ENCODE results near the gene ENO4.

The ENO4 gene

DNA sequence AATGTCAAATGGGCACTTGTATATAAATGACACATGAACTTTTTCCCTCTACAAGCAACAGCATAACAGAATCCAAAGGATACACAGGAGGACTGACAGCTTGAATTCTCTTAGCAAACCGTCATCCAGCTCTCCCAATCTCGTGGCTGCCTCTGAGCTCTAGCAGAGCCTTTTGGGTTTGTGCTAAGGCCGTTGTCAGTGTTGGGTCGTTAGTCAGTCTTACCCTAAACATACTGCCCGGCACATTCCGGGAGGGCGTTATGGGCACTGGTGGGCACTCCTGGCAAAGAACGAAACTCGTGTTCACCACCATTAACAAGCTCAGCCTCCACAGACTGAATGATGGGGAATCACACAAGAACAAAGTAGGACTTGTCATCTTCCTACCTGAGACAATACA lies 19.6 kb upstream of the ENO4 start:
- DNase-seq (ENCODE audit: low read depth, low spot score) = no peak

DNA sequence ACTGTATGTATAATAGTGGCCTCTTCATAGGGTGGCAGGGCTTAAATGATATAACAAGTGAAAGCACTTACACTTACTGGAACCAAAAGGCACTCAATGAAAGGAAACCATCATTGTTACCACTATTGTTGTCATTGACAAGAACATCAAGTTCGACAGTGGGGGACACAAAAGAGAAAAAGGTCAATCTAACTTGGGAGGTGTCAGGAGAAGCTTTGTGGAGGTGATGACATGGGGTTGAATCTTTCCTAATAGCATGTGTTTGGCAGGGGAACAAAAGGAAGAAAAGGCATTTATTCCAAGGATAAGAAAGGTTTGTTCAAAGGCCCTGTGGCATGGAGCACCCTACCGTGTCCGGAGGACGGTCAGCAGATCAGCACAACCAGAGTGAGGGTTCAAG lies 18.2 kb upstream of the ENO4 start:
- no peak for DNase-seq (ENCODE audit: low read depth, low spot score)

DNA sequence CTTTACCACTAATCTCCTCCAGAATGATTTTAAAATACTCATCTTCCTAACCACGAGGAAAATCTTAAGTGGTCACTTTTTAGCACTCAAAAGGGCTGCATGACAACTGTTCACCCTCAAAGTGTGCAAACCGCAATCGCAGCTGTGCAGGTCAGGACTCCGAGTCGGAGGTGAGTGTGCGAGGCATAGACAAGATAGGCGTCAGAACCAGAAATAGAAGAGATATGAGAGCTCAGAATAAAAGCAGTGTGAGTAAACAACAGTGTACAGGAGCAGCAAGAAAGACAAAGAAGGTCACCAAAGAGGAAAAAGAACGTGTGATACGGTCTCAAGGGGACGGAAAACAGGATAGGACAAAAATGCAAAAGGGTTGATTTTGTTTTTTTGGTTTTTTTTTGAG lies 17.5 kb upstream of the ENO4 start:
- no peak for DNase-seq (ENCODE audit: low read depth, low spot score)

DNA sequence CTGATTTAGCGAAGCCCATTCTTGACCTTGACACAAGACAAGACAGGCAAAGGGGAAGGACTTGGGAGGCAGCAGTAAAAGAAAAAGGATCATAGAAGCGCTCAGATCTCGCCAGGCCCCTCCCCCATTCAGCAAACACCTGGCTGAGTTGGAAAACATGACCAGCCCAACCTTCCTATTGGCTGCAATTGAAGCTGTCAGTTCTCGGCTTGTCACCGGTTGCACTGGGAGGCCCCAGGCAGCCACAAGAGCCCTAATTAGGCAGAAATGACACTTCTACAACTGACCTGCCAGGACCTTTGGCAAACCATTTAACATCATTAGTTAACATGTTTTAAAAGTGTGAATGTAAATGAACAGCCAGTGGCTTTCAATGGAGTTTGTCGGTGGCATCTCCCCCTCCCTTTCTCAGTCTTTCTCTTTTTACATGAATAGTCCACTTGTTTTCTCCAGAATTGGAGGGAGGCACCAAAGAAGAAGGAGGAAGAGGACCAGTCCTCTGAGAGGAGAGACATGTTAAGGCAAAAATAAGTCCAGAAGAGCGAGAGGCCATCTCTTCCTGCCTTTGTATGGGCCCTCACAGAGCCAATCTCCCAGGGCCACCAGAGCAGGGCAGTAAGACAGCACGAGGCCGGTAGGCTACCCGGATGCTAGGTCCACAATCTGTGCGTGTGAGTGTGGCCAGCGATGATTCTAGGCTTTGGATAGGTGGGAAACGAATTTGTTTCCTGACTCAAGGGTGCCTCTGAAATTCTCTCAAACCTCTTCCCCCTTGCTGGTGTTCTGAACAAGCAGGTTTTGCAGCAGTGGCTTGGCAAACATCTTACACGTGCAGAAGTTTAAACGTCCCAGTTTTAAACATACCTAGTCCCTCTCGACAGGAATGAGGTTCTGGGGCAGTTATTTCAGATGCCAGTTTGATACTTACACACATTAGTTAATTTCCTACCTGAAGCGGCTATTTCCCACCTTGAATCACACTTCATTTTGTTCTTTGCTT lies 15.0 kb upstream of the ENO4 start:
- peak; percentile 86 for DNase-seq (ENCODE audit: low read depth, low spot score)

DNA sequence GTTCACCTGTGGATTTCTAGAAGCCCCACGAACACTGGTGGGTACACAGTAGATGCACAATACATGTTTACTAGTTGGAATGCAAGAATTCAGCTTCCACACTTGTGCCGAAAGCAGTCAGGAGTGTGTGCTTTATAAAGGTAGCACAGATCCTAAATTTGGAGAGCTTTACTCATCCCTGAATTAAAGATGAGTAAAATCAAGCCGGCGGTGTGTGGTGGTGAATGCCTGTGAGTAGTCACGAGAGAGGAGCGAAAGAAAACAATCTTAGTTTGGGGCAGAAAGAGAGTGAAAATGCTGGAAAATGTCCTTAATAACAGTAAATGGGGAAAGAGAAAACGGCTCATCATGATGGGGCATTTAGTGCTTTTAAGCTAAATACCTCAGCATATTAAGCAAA lies 13.6 kb upstream of the ENO4 start:
- DNase-seq (ENCODE audit: low read depth, low spot score) = no peak

DNA sequence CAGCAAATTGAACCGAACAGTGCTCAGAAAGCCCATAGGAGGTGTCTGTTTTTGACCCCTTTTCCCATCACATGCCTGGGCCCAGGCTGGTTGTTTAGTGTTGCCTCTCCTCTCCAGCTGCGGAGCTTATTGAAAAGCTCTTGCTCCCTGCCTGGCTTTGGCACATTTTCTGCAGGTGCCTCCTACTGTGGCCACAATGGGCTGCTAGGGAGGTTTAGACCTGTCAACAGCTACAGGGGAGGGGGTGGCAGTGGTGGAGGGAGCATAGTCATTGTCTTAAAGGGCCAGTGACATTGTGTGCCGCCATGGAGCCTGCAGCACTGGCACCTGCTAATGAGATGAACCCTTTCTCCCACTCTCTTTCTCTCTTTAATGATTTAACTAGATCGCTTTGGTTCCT lies 13.2 kb upstream of the ENO4 start:
- peak; percentile 78 for DNase-seq (ENCODE audit: low read depth, low spot score)

DNA sequence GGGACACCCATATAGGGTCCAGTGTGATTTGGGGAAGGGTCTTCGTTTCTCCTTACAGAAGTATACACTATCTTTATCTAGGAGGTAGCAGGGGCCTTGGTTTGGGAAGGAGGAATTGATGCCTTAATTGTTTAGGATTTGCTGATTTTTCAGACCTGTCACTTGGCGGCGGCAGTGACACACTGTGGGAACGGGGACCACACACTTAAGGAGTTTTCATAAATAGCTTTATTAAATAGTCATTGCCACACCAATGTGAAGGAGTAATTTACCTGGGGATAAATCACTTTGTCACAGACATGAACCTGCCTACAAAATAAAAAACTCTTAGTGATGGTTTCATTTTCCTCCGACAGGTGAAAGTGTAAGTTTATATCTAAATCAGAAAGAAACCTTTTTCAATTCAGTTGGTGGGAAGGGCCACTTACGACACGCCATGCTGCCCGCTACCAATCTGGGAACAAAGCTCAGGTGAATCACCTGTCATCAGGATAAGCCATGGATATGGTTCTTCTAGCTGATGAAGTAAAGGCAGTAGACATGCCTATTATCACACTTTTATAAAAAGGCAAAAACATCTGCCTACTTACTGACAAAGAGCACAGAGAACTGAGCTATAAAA lies 12.3 kb upstream of the ENO4 start:
- no peak for DNase-seq (ENCODE audit: low read depth, low spot score)

DNA sequence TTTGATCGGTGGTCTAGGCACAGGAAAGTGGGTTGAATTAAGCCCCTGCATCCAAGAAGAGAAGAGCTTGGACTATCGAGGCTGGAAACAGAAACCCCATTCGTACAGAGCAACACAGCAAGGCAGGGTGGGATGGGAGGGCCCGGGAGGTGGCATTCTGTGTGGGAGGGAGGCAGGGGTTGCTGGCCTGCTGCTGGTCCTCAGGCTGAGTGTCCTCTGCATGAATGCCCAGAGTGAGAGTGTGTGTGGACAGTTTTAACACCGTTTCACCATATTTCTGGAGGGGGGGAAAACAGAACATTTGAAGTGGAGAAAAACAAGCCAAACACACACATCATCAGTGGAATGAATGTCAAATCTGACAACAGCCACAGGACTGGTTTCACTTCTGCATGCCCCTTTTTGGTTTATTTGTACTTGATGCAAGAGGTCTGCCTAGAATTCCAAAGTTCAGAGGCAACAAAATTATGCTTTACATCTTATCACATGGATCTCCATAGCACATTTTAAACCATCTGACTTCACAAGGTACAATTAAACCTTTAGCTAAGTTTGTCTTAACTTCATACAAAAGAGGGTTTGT lies 11.1 kb upstream of the ENO4 start:
- no peak for DNase-seq (ENCODE audit: low read depth, low spot score)

DNA sequence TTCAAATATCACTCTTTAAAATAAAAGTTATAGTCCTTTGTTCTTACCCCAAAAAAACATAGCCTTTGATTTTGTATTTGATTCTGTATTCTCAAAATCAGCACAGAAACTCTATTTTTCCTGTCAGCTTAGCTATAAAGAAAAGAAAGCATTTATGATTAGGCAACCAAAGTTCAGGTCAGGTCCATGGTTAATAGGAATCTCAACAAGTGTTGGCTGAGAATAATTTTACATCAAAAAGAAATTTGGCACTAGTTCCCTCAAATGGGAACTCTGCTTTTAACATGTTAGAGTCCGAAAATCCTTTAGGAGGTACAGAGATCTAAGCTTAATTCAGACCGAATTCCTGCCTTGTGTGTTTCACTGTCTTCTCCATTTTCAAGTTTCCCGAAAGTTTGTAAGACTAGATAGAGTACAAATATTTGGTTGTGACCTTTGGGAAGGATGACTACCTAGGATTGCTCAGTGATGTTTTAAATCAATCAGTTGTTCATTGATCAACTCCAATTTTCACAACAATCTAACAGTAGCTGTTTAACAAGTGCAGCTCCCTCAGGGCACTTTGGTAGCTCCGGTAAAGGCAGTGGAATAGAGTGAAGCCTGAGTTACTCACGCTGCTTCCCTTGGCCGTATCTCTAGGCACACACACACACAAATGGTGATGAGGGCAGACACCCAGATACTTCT lies 8.8 kb upstream of the ENO4 start:
- DNase-seq (ENCODE audit: low read depth, low spot score) = peak; percentile 32

DNA sequence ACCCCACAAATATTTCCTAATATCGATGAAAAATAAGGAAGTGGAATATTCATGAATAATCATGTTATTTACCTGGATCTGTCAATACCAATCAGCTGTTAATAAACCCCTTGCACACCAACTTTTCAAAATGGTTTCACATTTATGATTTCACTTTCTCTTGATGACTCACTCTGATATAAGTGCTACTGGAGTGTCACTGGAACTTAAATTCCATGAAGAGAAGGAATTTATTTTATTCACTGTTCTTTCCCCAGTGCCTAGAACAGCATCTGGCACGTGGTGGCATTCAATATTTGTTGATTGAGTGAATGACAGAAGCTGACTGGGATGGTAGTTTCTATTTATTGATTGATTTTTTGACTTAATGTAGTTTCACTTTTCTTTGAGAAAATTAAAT lies 3.5 kb upstream of the ENO4 start:
- no peak for DNase-seq (ENCODE audit: low read depth, low spot score)

DNA sequence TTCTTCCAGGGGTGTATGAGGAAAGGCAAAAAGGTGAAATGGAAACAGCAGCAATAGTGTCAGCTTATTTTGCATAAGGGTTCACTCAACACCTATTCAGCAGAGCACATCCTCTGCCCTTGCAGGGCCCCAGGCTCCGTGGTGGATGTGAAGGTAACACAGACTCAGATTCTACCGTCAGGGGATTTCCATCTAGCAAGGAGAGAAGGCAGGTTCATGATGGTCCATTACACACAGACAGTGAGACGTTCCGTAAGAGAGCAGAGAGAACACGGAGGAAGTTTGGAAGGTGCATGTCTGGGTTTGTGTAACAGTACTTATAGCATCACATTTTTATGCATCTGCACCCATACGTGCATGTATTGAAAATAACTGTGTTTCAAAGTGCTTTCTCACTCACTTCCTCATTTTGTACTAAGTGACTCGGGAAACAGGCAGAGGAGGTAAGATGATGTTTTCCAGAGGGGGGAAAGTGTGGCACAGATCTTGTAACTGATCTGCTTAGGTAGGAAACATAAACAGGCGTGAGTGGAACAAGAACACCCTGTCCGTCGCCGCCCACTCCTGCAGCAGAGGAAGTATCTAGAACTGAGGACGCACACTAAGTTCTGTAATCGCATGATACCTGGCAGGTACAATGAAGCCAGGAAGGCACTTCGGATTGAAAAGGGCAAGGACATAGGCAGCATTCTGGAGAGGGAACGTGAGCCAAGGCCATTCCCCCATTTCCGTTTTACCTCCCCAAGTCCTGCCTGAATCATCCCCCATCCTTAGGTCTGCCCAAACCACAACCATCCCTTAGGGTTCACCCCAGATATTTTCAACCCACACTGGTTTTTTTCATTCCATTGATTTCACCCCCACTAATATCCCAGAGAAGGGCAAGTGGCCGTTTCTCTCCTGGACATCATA lies 1.0 kb upstream of the ENO4 start:
- DNase-seq (ENCODE audit: low read depth, low spot score) = no peak

DNA sequence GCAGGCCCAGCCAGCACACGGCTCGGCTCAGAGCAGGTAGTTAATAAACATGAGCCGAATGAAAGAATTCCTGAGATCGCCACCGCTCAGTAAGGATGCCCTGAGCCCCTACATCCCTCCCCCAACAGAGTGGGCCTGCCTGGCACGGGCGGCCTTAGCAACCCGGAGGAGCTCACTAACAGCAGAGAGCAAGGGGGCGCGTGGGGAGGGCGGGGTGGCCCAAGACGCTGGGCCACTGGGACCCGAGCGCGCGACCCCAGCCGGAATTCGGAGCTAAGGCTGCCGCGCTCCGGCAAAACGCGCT lies 403 bp upstream of the ENO4 start:
- no peak for DNase-seq (ENCODE audit: low read depth, low spot score)

DNA sequence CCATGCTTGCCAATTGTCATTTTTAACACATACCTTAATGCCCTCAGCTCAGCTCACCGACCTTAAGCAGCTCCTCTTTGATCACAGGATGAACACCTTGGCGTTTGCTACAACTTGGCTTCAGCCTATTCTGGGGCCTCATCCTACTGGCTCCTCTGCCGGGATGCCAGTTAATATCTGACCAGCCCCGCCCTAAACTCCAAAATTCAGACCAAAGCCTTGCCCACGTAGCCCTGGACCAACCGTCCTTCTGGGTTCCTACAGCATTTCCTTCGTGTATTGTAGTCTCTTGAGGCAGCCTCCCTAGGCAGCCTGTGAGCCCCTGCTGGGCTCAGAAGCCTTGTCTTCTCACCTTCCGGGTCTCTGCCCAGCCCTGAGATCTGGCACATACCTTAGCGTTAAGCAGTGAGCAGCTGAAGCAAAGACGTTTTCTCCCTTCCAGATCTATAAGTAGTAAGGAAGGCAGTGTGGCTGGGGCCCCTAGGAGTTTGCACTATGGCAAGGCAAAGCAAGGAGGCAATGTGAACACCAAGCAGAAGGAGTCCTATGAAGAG lies 836 bp downstream of the ENO4 start:
- peak; percentile 18 for DNase-seq (ENCODE audit: low read depth, low spot score)

DNA sequence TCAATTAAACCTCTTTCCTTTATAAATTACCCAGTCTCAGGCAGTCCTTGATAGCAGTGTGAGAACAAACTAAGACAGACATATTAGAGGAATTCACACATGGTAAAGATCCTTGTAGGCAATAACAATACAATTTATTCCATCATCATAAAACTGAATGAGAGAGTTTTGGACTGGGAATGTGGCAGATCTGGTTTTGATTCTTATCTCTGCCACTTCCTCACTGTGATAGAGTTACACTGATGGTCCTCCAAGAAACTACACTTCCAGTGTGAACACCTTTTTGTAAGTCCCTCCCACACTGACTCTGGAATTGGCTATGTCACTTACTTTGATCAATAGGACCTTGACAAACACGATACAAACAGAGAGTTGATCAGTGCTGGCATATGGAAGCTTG lies 2.9 kb downstream of the ENO4 start:
- DNase-seq (ENCODE audit: low read depth, low spot score) = no peak

DNA sequence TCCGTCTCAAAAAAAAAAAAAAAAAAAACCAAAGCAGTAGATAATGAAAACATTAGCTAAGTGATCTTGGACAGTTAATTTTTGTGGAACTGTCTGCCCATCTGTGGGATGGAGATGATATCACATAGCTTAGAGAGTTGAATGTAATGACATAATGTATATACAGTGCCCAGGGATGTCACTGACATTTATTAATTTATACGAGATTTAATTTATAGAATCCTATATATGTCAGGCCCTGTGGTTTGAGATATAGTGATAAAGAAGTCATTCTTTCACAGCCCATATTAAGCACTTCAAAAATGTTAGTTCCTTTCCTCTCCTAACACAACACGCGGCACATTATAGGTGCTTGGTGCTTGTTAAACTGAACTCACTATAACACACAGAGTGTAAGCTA lies 4.0 kb downstream of the ENO4 start:
- no peak for DNase-seq (ENCODE audit: low read depth, low spot score)

DNA sequence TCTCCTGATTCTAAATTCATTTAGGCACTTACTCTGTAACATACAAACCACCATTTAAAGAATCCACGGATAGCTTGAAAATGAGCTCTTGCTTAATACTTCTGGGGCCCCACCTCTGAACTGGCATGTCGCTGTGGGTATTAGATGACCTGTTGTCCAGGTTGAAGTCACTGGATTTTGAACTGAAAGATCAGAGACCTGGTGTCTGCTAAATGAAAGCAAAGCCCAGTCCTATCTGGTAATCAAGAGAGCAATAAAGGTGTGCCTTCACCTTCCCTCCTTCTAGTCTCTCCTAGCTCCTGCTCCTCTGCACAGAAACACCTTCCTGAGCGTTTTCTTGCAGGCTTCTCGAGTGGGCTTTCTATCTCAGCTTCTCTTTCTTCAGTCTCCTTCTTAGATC lies 4.4 kb downstream of the ENO4 start:
- DNase-seq (ENCODE audit: low read depth, low spot score) = no peak

DNA sequence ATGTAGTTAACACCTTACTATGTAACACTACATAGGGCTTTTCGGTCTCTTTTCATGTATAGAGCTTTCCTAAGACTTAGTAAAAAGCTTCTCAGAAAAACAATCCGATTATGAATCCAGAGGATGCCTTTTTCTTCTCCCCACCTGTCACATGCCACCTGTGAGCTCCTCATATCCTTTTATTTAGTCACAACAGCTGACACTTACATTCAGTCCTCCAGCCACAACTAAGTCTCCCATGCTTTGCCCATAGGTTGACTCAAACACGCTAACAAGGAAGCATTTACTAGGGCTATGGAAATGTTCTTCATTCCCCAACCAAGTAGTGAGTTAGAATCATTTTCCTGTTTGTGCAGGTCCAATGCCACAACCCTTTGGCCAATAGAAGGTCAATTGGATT lies 7.9 kb downstream of the ENO4 start:
- DNase-seq (ENCODE audit: low read depth, low spot score) = no peak

DNA sequence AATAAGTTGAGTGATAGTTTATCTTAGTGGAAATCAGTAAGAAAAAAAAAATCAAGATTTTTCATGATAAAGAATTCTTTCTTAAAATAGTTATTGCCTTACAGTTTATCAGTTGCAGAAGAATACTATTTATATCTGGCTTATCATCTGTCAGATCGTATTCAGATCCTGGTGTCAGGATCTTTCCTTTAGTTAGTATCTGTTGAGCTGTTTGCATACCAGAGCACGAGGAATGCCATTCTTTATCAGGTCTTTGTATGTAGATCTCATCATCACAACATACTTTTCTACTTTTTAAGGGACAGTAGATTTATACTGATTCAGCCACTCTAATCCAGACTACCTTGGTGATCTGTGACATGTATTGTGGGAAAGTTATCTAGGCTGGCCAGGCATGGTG lies 12.5 kb downstream of the ENO4 start:
- DNase-seq (ENCODE audit: low read depth, low spot score) = no peak

DNA sequence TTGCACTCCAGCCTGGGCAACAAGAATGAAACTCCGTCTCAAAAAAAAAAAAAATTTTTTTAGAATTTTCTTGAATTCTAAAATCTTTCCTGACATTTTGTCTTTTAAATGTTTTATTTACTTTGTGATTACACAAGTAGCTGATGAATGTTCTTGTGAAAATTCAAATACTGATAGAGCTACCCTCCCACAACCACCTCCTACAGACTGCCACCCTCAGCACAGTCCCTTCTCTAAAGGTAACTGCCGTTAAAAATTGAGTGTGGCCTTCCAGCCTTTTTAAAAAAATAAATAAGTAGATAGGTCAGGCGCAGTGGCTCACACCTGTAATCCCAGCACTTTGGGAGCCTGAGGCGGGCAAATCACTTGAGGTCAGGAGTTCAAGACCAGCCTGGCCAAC lies 15.1 kb downstream of the ENO4 start:
- DNase-seq (ENCODE audit: low read depth, low spot score) = no peak

DNA sequence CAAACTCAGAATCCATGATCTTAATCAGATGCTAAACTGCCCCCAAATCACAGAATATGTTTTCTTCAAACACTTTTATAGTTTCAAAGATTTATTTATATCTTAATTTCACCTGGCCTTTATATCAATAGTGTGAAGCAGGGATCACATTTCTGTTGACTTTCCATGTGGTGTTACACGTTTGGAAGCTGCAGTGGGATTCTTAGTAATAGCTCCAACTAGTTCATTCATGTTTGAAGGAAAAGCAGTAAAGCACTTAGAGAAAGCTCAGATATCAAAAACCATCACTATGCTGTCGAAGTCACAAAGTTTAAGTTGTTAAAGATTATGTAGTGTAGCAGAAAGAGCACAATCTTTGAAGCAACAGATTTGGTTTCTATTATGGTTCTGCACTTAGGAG lies 16.8 kb downstream of the ENO4 start:
- DNase-seq (ENCODE audit: low read depth, low spot score) = no peak

DNA sequence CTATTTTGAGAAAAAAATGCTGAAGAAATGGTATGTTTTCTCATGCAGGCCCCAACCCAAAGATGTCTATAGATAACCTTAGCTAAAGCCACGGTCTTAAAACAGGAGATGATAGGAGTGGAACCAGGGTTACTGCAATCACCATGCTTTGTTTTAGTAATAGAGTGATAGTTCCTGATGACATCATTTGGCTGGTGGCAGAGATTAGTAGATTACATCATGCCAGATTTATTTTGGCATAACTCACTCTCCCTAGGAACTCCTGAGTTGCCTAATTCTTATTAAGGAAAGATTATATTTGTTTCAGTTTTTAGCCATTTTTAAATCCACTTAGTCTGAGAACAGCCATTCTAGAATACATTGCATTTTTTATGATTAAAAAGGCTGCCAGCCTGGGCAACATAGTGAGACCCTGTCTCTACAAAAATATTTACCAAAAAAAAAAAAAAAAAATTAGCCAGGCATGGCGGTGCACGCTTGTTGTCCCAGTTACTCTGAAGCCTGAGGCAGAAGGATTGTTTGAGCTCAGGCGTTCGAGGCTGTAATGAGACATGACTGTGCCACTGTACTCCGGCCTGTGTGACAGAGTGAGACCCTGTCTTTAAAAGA lies 17.8 kb downstream of the ENO4 start:
- DNase-seq (ENCODE audit: low read depth, low spot score) = no peak
